GM12873 (cell line): ENCODE measurements around the gene RPSA.

Source experiments
- CTCF ChIP-seq: IDR thresholded peaks from 2 replicates; pipeline ENCODE4 v1.5.1; 2012; ENCODE audit warnings: low read depth, mild to moderate bottlenecking, moderate library complexity, low read length, control low read depth; ENCODE audit not compliant: insufficient read depth; ENCODE audit errors: missing control alignments

RPSA gene

DNA sequence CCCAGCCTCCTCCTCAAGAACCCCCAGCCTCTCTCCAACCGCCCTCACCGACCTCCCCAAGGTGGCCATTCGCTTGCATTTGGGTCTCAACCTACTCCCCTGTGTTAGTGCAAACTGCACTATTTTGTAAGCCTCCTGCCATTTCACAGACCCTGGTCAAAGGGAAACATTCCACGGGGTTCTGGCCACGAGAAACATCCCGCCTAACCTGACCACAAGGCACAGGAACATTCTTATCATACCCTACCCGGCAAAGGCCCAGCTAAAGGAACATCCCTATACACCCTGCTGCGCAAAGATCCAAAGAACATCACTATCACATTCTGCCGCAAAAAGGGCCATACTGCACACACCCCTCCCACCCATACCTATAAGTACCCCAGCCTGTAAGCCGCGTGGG, 22.9 kb downstream of the RPSA start:
- TF ChIP-seq CTCF: no peak

GRCh38 chr3:39432342-39432741, 25.8 kb downstream of the RPSA start:
- no peak for TF ChIP-seq CTCF

GRCh38 chr3:39433642-39434041, 27.1 kb downstream of the RPSA start:
- TF ChIP-seq CTCF: no peak

DNA sequence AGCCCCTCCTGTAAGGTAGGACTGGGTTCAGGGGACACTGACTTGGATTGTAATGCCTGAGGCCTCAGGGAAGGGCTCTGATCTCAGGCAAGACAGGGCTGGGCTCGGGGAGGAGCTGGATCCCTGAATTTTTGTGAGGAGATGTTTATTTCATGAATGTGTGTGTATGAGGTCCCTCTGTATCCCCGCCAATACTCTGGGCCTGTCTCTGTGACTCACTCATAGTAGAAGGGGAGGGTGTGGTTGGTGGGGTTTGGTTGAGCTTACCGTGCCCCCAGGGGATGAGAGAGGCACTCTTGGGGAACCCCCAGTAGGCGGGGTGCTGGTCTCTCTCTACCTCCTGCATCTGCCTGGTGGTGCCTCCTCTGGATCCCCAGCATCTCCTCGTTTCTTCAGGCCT, 28.1 kb downstream of the RPSA start:
- TF ChIP-seq CTCF: no peak

DNA sequence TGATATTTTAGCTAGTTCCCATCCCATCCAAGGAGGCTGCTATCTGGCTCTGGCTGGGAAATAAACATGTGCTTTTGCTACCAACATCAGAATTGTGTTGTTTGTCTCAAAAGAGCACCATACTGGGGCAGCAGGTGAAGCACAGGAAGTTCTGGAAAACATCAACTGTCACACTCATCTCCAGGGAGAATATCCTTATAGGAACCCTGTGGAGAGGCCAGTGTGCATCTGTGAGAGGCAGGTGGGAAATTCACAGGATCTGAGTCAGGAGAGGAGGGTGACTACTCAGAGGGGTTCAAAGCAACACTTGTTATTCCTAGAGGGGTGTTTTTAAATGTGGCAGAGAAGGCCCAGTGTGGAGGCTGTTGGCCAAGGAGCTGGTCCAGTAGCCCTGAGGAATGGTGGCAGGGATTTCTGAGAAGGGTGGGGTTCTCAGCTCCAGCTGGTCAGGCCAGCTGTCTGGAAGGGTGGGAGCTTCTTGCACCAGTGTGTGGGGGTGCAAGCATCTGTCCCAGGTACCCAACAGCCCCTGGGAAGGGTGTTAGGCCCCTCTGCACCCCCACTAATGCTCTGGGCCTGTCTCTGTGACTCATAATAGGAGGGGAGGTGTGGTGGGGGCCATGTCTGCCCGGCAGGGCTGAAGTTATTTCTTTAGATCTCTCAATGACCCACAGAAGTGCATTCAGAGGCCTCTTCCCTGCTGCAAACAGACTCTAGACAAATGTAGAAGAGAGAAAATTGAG, 28.7 kb downstream of the RPSA start:
- TF ChIP-seq CTCF: no peak

DNA sequence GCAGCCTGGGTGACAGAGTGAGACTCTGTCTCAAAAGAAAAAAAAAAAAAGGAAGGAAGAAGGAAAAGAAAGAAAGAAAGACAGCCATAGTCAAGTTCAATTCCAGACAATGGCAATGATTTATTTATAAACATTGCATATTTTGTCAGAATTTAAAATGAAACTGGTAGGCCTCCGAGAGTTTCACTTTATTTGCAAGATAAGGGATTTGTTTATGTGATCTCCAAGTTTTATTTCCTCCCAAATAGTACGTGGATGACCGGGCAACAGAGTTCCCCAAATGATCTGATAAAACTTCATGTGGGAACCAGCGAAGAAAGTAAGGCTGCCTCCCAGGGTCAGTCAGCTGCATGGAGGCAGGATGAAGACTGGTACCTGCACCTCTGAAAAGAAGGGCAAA, 32.4 kb downstream of the RPSA start:
- TF ChIP-seq CTCF: no peak

DNA sequence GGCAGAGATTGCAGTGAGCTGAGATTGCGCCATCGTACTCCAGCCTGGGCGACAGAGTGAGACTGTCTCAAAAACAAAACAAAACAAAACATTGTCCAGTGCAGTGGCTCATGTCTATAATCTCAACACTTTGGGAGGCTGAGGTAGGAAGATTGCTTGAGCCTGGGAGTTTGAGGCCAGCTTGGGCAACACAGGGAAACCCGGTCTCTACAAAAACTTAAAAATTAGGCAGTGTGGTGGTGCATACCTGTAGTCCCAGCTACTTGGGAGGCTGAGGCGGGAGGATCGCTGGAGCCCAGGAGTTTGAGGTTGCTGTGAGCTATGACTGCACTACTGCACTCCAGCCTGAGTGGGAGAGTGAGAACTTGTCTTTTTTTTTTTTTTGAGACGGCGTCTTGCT, 33.8 kb downstream of the RPSA start:
- no peak for TF ChIP-seq CTCF
